Stimulated activated CD8-positive, alpha-beta memory T cell treated with anti-CD3 and anti-CD28 coated beads, Interleukin-4, amount 100 ng/mL, for 4 hours (primary cell): ENCODE measurements around the gene GPATCH2L.

Source experiments
- DNase-seq, 2 donors: peaks; one replicate each; pipeline ENCODE4 v3.0.0-alpha.2; 2020; ENCODE audit warnings: low read depth in 2 of 2, low spot score in 1 of 2

The GPATCH2L gene

GRCh38 chr14:76151398-76152332 is at the start of gene GPATCH2L:
Gene GPATCH2L, plus strand, starts transcription at chr14:76151922. Its CDS starts 2,442 bp downstream, at chr14:76154364.
- peak; percentile 96 to 97 for DNase-seq

- no peak for DNase-seq
Measured at GRCh38 chr14:76104802-76105355, 46.8 kb upstream of the GPATCH2L start.

GRCh38 chr14:76106188-76106587 is 45.5 kb upstream of the GPATCH2L start:
- no peak for DNase-seq

- no peak for DNase-seq
Measured at GRCh38 chr14:76109087-76109880, 42.4 kb upstream of the GPATCH2L start.

- no peak for DNase-seq
Measured at GRCh38 chr14:76112889-76113624, 38.7 kb upstream of the GPATCH2L start.

GRCh38 chr14:76113691-76114090 is 38.0 kb upstream of the GPATCH2L start:
- no peak for DNase-seq

- no peak for DNase-seq
Measured at GRCh38 chr14:76115010-76115422, 36.7 kb upstream of the GPATCH2L start.

GRCh38 chr14:76117789-76118484 is 33.8 kb upstream of the GPATCH2L start:
- no peak for DNase-seq

- DNase-seq, result no peak
Measured at GRCh38 chr14:76118594-76118993, 33.1 kb upstream of the GPATCH2L start.

GRCh38 chr14:76121089-76121748 is 30.5 kb upstream of the GPATCH2L start:
- DNase-seq, result no peak

- no peak for DNase-seq
Measured at GRCh38 chr14:76123426-76124225, 28.1 kb upstream of the GPATCH2L start.

- no peak for DNase-seq
Measured at GRCh38 chr14:76125511-76125910, 26.2 kb upstream of the GPATCH2L start.

GRCh38 chr14:76126076-76126475 is 25.6 kb upstream of the GPATCH2L start:
- no peak for DNase-seq

- no peak for DNase-seq
Measured at GRCh38 chr14:76129851-76130576, 21.7 kb upstream of the GPATCH2L start.

GRCh38 chr14:76131071-76131965 is 20.4 kb upstream of the GPATCH2L start:
- DNase-seq, result no peak

GRCh38 chr14:76133103-76133502 is 18.6 kb upstream of the GPATCH2L start:
- DNase-seq, result no peak

- no peak for DNase-seq
Measured at GRCh38 chr14:76134231-76134630, 17.5 kb upstream of the GPATCH2L start.
